BLaER1 treated with 17β-estradiol and CSF1 and Interleukin-3, amounts not matched to agents 10 nM and 100 nM (cell line): ENCODE data around the gene CHD9NB.

ENCODE experiments used
- H3K27ac ChIP-seq, 11 experiments: shearing (Covaris generic); formaldehyde crosslinking; 2 replicates each; pipeline ENCODE4 v1.8.1; 2022
- H3K27me3 ChIP-seq, 11 experiments: shearing (Covaris generic); formaldehyde crosslinking; 2 replicates each; pipeline ENCODE4 v1.8.1; 2022
- H3K36me3 ChIP-seq, 11 experiments: shearing (Covaris generic); formaldehyde crosslinking; 2 replicates each; pipeline ENCODE4 v1.8.1; 2022
- H3K4me1 ChIP-seq, 10 experiments: shearing (Covaris generic); formaldehyde crosslinking; 2 replicates each; pipeline ENCODE4 v1.8.1; 2022
- H3K4me2 ChIP-seq, 11 experiments: shearing (Covaris generic); formaldehyde crosslinking; 2 replicates each; pipeline ENCODE4 v1.8.1; 2022
- H3K4me3 ChIP-seq, 10 experiments: shearing (Covaris generic); formaldehyde crosslinking; 2 replicates each; pipeline ENCODE4 v1.8.1; 2022
- H3K9ac ChIP-seq, 11 experiments: shearing (Covaris generic); formaldehyde crosslinking; 2 replicates each; pipeline ENCODE4 v1.8.1; 2022
- H3K9me3 ChIP-seq, 11 experiments: shearing (Covaris generic); formaldehyde crosslinking; replicated peaks in 1 of 11; 2 replicates each; pipeline ENCODE4 v1.8.1; 2022
- H4K20me1 ChIP-seq, 11 experiments: shearing (Covaris generic); formaldehyde crosslinking; 2 replicates each; pipeline ENCODE4 v1.8.1; 2022
- Cebpa-rat ChIP-seq, 11 experiments: shearing (Covaris generic); IDR thresholded peaks; 2 replicates each; pipeline ENCODE4 v1.8.1; 2022

Gene CHD9NB

GRCh38 chr16:53018834-53019416 is 33.8 kb downstream of the CHD9NB start:
- no peak overlapping the region for H3K27ac ChIP-seq

GRCh38 chr16:53014287-53014686 is 38.4 kb downstream of the CHD9NB start:
- H3K36me3 ChIP-seq, result no peaks in the 10 kb centered on the region
- H3K9ac ChIP-seq, result no peak overlapping the region
- H3K9me3 ChIP-seq, result no peaks in the 10 kb centered on the region
- TF ChIP-seq Cebpa-rat (IDR thresholded peaks at IDR 0.05), result no peak
- no peaks in the 10 kb centered on the region for H3K4me1 ChIP-seq
- H3K27ac ChIP-seq, result no peak overlapping the region
- no peaks in the 10 kb centered on the region for H4K20me1 ChIP-seq
- no peak overlapping the region for H3K4me3 ChIP-seq
- no peak overlapping the region for H3K4me2 ChIP-seq
- no peaks in the 10 kb centered on the region for H3K27me3 ChIP-seq

More at GRCh38 chr16:53018834-53019416, 33.8 kb downstream of the CHD9NB start:
- Histone ChIP-seq H3K27me3 (no peaks in the 10 kb centered on the region), H3K4me2 (no peak overlapping the region), H3K9me3 (no peaks in the 10 kb centered on the region), H3K4me3 (no peak overlapping the region), H3K9ac (no peak overlapping the region), H3K4me1 (peaks cover 0 to 12% (median 1%) of the 10 kb centered on the region in 10 experiments; a peak in 8 of 20 replicates), H3K36me3 (no peaks in the 10 kb centered on the region), H4K20me1 (no peaks in the 10 kb centered on the region)
- no peak for TF ChIP-seq Cebpa-rat (IDR thresholded peaks at IDR 0.05)

GRCh38 chr16:53007095-53007494 is 45.6 kb downstream of the CHD9NB start:
- Histone ChIP-seq H4K20me1 (no peaks in the 10 kb centered on the region), H3K9ac (no peak overlapping the region), H3K9me3 (peaks cover 0 to 9% (median 0%) of the 10 kb centered on the region in 11 experiments; a peak in 2 of 22 replicates), H3K4me2 (no peak overlapping the region), H3K36me3 (no peaks in the 10 kb centered on the region), H3K4me1 (no peaks in the 10 kb centered on the region), H3K27ac (no peak overlapping the region), H3K27me3 (no peaks in the 10 kb centered on the region), H3K4me3 (no peak overlapping the region)
- TF ChIP-seq Cebpa-rat (IDR thresholded peaks at IDR 0.05), result no peak

- Histone ChIP-seq H3K27ac (no peak overlapping the region), H3K36me3 (no peaks in the 10 kb centered on the region), H3K4me1 (no peaks in the 10 kb centered on the region), H4K20me1 (no peaks in the 10 kb centered on the region; a peak in 1 of 22 replicates), H3K4me3 (no peak overlapping the region), H3K9ac (no peak overlapping the region), H3K4me2 (no peak overlapping the region), H3K27me3 (no peaks in the 10 kb centered on the region), H3K9me3 (no peaks in the 10 kb centered on the region; a peak in 1 of 22 replicates)
- TF ChIP-seq Cebpa-rat (IDR thresholded peaks at IDR 0.05), result no peak
These were observed 54.8 kb downstream of the CHD9NB start for GRCh38 chr16:52997922-52998321.

DNA sequence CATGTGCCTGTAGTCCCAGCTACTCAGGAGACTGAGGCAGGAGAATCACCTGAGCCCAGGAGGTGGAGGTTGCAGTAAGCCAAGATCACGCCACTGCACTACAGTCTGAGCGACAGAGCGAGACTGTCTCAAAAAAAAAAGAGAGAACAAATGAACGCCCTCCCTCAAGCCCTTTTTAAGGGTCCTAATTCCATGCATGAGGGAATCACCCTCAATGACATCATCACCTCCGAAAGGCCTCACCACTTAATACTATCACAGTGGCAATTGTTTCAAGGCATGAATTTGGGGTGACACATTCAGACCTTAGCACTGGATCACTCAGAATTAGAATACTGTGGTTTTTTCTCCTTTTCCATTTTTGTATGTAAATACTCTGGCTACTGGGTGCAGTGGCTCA is 57.8 kb downstream of the CHD9NB start:
- no peaks in the 10 kb centered on the region for H3K36me3 ChIP-seq
- TF ChIP-seq Cebpa-rat (IDR thresholded peaks at IDR 0.05), result no peak
- H4K20me1 ChIP-seq, result no peaks in the 10 kb centered on the region; a peak in 1 of 22 replicates
- no peak overlapping the region for H3K4me3 ChIP-seq
- no peak overlapping the region for H3K9ac ChIP-seq
- no peak overlapping the region for H3K4me2 ChIP-seq
- no peak overlapping the region for H3K27ac ChIP-seq
- H3K4me1 ChIP-seq, result no peaks in the 10 kb centered on the region
- H3K9me3 ChIP-seq, result peaks cover 0 to 5% (median 0%) of the 10 kb centered on the region in 11 experiments; a peak in 1 of 22 replicates
- H3K27me3 ChIP-seq, result no peaks in the 10 kb centered on the region

DNA sequence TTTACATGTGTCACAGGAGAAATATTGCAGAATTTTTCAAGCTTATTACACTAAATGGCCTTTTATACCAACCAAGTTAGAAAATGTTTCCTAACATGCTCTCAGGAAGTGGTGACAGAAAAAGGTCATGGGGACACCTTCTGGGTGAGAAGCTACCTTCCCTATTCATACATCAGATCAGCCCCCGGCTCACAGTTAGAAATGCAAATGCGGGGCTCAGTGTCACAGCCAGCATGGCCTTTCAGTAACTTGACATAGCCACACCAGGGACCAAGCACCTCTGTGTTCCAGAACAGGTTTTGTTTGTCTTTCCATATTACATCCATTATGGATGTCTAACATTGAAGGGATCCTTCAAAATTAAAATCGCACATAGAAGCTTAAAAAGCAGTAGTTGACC is 59.5 kb downstream of the CHD9NB start:
- no peak overlapping the region for H3K9ac ChIP-seq
- no peak for TF ChIP-seq Cebpa-rat (IDR thresholded peaks at IDR 0.05)
- no peak overlapping the region for H3K4me3 ChIP-seq
- H3K27ac ChIP-seq, result no peak overlapping the region
- H3K36me3 ChIP-seq, result no peaks in the 10 kb centered on the region
- H4K20me1 ChIP-seq, result no peaks in the 10 kb centered on the region; a peak in 1 of 22 replicates
- H3K27me3 ChIP-seq, result no peaks in the 10 kb centered on the region
- peaks cover 0 to 5% (median 0%) of the 10 kb centered on the region in 11 experiments; a peak in 1 of 22 replicates for H3K9me3 ChIP-seq
- H3K4me2 ChIP-seq, result no peak overlapping the region
- H3K4me1 ChIP-seq, result no peaks in the 10 kb centered on the region

DNA sequence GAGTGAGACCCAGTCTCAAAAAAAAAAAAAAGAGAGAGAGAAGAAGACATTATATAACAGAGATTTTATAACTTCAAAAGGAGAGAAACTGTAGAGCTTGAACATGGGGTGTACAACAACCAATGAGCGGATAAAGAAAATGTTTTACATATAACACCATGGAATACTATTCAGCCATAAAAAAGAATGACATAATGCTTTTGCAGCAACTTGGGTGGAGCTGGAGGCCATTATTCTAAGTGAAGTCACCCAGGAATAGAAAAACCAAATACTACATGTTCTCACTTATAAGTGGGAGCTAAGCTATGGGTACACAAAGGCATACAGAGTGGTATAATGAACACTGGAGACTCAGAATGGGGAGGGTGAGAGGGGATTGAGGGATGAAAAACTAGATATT is 61.1 kb downstream of the CHD9NB start:
- H3K36me3 ChIP-seq, result no peaks in the 10 kb centered on the region
- no peak for TF ChIP-seq Cebpa-rat (IDR thresholded peaks at IDR 0.05)
- no peak overlapping the region for H3K27ac ChIP-seq
- no peaks in the 10 kb centered on the region; a peak in 1 of 22 replicates for H4K20me1 ChIP-seq
- peaks cover 0 to 5% (median 0%) of the 10 kb centered on the region in 11 experiments; a peak in 1 of 22 replicates for H3K9me3 ChIP-seq
- H3K4me1 ChIP-seq, result no peaks in the 10 kb centered on the region
- H3K4me2 ChIP-seq, result no peak overlapping the region
- H3K4me3 ChIP-seq, result no peak overlapping the region
- no peaks in the 10 kb centered on the region for H3K27me3 ChIP-seq
- H3K9ac ChIP-seq, result no peak overlapping the region
